Muscle layer of colon (tissue), 2 donors: Measurements from ENCODE around the gene PTH2R.
"Not testable (repeated sequence)": the region's sequence is repeated elsewhere in the genome, so short reads cannot be mapped to it uniquely, and the experiment has no call there.

Experiments used
- H3K27ac ChIP-seq: one replicate; pipeline ENCODE4 v1.7.0; 2013; ENCODE audit warnings: low read depth, mild to moderate bottlenecking, low read length, moderate library complexity
- H3K27me3 ChIP-seq, 2 donors: one replicate each; pipeline ENCODE4 v1.7.0; 2013; ENCODE audit warnings: low read length in 2 of 2, mild to moderate bottlenecking in 2 of 2; ENCODE audit not compliant: insufficient read depth in 2 of 2, control insufficient read depth in 1 of 2
- H3K36me3 ChIP-seq: one replicate; pipeline ENCODE4 v1.7.0; 2013; ENCODE audit warnings: mild to moderate bottlenecking, low read length; ENCODE audit not compliant: insufficient read depth
- H3K4me1 ChIP-seq: one replicate; pipeline ENCODE4 v1.7.0; 2013; ENCODE audit warnings: mild to moderate bottlenecking, low read length; ENCODE audit not compliant: insufficient read depth
- H3K4me3 ChIP-seq, 2 donors: one replicate each; pipeline ENCODE4 v1.7.0; 2013; ENCODE audit warnings: low read length in 2 of 2, low read depth in 1 of 2, mild to moderate bottlenecking in 1 of 2, moderate library complexity in 1 of 2
- H3K9ac ChIP-seq: one replicate; pipeline ENCODE4 v1.7.0; 2013; ENCODE audit warnings: low read length
- H3K9me3 ChIP-seq: one replicate; pipeline ENCODE4 v1.7.0; 2013; ENCODE audit warnings: mild to moderate bottlenecking, low read length
- donor health status: abdominal sarcoma.
- donor health status: Adenocarcinoma of cecum.

The PTH2R gene

GRCh38 chr2:208370881-208371633 is 35.5 kb upstream of the PTH2R start:
- no peaks in the 10 kb centered on the region for H3K27me3 ChIP-seq
- no peak overlapping the region for H3K4me3 ChIP-seq
- no peaks in the 10 kb centered on the region for H3K4me1 ChIP-seq
- H3K27ac ChIP-seq: no peak overlapping the region
- no peaks in the 10 kb centered on the region for H3K9me3 ChIP-seq
- H3K36me3 ChIP-seq: no peaks in the 10 kb centered on the region
- H3K9ac ChIP-seq: no peak overlapping the region

- no peaks in the 10 kb centered on the region for H3K36me3 ChIP-seq
- H3K27me3 ChIP-seq: no peaks in the 10 kb centered on the region
- H3K9ac ChIP-seq: no peak overlapping the region
- no peak overlapping the region for H3K27ac ChIP-seq
- H3K9me3 ChIP-seq: no peaks in the 10 kb centered on the region
- no peaks in the 10 kb centered on the region for H3K4me1 ChIP-seq
- no peak overlapping the region for H3K4me3 ChIP-seq
Measured at GRCh38 chr2:208371634-208371935, 35.0 kb upstream of the PTH2R start.

GRCh38 chr2:208373460-208374089 is 33.0 kb upstream of the PTH2R start:
- Histone ChIP-seq H3K36me3 (no peaks in the 10 kb centered on the region), H3K9me3 (no peaks in the 10 kb centered on the region), H3K4me3 (no peak overlapping the region), H3K4me1 (no peaks in the 10 kb centered on the region), H3K9ac (no peak overlapping the region), H3K27ac (no peak overlapping the region), H3K27me3 (no peaks in the 10 kb centered on the region)

- H3K9ac ChIP-seq: no peak overlapping the region
- no peaks in the 10 kb centered on the region for H3K9me3 ChIP-seq
- H3K27me3 ChIP-seq: no peaks in the 10 kb centered on the region
- no peak overlapping the region for H3K27ac ChIP-seq
- H3K4me1 ChIP-seq: no peaks in the 10 kb centered on the region
- H3K36me3 ChIP-seq: no peaks in the 10 kb centered on the region
- no peak overlapping the region for H3K4me3 ChIP-seq
Measured at GRCh38 chr2:208375491-208376068, 31.0 kb upstream of the PTH2R start.

GRCh38 chr2:208377344-208377860 is 29.2 kb upstream of the PTH2R start:
- not testable (repeated sequence) for H3K27ac ChIP-seq, H3K4me1 ChIP-seq, H3K27me3 ChIP-seq, H3K9ac ChIP-seq, H3K9me3 ChIP-seq, H3K36me3 ChIP-seq, H3K4me3 ChIP-seq

GRCh38 chr2:208379192-208379591 is 27.4 kb upstream of the PTH2R start:
- H3K4me3 ChIP-seq: no peak overlapping the region
- no peaks in the 10 kb centered on the region for H3K4me1 ChIP-seq
- no peaks in the 10 kb centered on the region for H3K9me3 ChIP-seq
- peaks cover 0 to 5% of the 10 kb centered on the region in 2 donors for H3K27me3 ChIP-seq
- no peaks in the 10 kb centered on the region for H3K36me3 ChIP-seq
- H3K9ac ChIP-seq: no peak overlapping the region
- no peak overlapping the region for H3K27ac ChIP-seq

- Histone ChIP-seq H3K27ac (no peak overlapping the region), H3K27me3 (peaks cover 0 to 5% of the 10 kb centered on the region in 2 donors), H3K4me1 (no peaks in the 10 kb centered on the region), H3K36me3 (no peaks in the 10 kb centered on the region), H3K9ac (no peak overlapping the region), H3K4me3 (no peak overlapping the region), H3K9me3 (no peaks in the 10 kb centered on the region)
Measured at GRCh38 chr2:208384637-208385036, 22.0 kb upstream of the PTH2R start.

GRCh38 chr2:208386541-208386940 is 20.1 kb upstream of the PTH2R start:
- H3K27ac ChIP-seq: no peak overlapping the region
- H3K27me3 ChIP-seq: peaks cover 0 to 5% of the 10 kb centered on the region in 2 donors
- H3K9me3 ChIP-seq: no peaks in the 10 kb centered on the region
- no peaks in the 10 kb centered on the region for H3K4me1 ChIP-seq
- H3K4me3 ChIP-seq: no peak overlapping the region
- H3K9ac ChIP-seq: no peak overlapping the region
- H3K36me3 ChIP-seq: no peaks in the 10 kb centered on the region

GRCh38 chr2:208389940-208390339 is 16.7 kb upstream of the PTH2R start:
- no peak overlapping the region for H3K4me3 ChIP-seq
- no peaks in the 10 kb centered on the region for H3K27me3 ChIP-seq
- H3K9me3 ChIP-seq: no peaks in the 10 kb centered on the region
- no peak overlapping the region for H3K27ac ChIP-seq
- H3K9ac ChIP-seq: no peak overlapping the region
- no peaks in the 10 kb centered on the region for H3K36me3 ChIP-seq
- no peaks in the 10 kb centered on the region for H3K4me1 ChIP-seq

- no peak overlapping the region for H3K27ac ChIP-seq
- no peaks in the 10 kb centered on the region for H3K27me3 ChIP-seq
- H3K9me3 ChIP-seq: no peaks in the 10 kb centered on the region
- H3K9ac ChIP-seq: no peak overlapping the region
- no peak overlapping the region for H3K4me3 ChIP-seq
- H3K36me3 ChIP-seq: no peaks in the 10 kb centered on the region
- no peaks in the 10 kb centered on the region for H3K4me1 ChIP-seq
Measured at GRCh38 chr2:208392300-208392699, 14.3 kb upstream of the PTH2R start.

- H3K27ac ChIP-seq, H3K36me3 ChIP-seq, H3K4me1 ChIP-seq, H3K27me3 ChIP-seq, H3K9me3 ChIP-seq, H3K4me3 ChIP-seq, H3K9ac ChIP-seq: not testable (repeated sequence)
Measured at GRCh38 chr2:208396796-208397195, 9.8 kb upstream of the PTH2R start.
